Astrocyte of the cerebellum (primary cell): ENCODE measurements around the gene KLC4.

ENCODE experiments used
- DNase-seq: peaks from one replicate; pipeline ENCODE4 v3.0.0-alpha.2; 2011; ENCODE audit warnings: low read depth
- H3K4me3 ChIP-seq: 2 replicates; pipeline ENCODE4 v1.5.1; 2011; ENCODE audit warnings: mild to moderate bottlenecking, low read depth, low read length, moderate library complexity
- in situ Hi-C: cut with HindIII; loops from 2 replicates; pipeline ENCODE4 v1.10.0; 2017; ENCODE audit warnings: low sequenced_read_pairs
- TF ChIP-seq, protein P1 (sequence below): IDR thresholded peaks from 2 replicates; pipeline ENCODE4 v1.5.1; 2012; ENCODE audit warnings: low read length, low read depth, moderate library complexity, mild to moderate bottlenecking; ENCODE audit errors: missing control alignments

KLC4 gene

DNA sequence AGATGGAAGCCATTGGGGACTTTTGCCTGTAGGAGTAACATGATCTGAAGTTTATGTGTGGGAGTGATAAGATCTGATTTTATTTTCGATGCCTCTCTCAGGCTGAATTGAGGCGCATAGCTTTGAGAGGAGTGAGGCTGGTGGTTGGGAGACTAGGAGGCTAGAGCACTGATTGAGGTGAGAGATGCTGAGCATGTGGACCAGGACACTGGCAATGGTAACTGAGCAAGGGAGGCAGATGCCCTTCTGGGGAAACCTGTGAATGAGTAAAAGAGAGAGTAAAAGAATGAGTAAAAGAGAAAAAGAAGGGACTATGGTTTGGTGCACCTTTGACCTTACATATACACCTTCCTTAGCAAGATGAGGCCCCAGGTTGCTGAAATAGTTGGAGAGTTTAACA lies 35.0 kb upstream of the KLC4 start:
- no peak overlapping the region for H3K4me3 ChIP-seq
- TF ChIP-seq, protein P1, sequence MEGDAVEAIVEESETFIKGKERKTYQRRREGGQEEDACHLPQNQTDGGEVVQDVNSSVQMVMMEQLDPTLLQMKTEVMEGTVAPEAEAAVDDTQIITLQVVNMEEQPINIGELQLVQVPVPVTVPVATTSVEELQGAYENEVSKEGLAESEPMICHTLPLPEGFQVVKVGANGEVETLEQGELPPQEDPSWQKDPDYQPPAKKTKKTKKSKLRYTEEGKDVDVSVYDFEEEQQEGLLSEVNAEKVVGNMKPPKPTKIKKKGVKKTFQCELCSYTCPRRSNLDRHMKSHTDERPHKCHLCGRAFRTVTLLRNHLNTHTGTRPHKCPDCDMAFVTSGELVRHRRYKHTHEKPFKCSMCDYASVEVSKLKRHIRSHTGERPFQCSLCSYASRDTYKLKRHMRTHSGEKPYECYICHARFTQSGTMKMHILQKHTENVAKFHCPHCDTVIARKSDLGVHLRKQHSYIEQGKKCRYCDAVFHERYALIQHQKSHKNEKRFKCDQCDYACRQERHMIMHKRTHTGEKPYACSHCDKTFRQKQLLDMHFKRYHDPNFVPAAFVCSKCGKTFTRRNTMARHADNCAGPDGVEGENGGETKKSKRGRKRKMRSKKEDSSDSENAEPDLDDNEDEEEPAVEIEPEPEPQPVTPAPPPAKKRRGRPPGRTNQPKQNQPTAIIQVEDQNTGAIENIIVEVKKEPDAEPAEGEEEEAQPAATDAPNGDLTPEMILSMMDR: no peak
- DNase-seq: no peak
- in situ Hi-C loops: no loop called here

DNA sequence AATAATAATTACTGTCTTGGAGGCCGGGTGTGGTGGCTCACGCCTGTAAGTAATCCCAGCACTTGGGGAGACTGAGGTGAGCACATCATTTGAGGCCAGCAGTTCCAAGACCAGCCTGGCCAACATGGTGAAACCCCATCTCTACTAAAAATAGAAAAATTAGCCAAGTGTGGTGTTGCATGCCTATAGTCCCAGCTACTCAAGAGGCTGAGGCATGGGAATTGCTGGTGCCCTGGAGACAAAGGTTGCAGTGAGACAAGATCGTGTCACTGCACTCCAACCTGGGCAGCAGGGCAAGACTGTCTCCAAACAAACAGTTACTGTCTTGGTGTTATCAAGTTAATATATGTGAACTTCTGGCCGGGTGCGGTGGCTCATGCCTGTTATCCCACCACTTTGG lies 33.1 kb upstream of the KLC4 start:
- TF ChIP-seq, protein P1: no peak
- DNase-seq: no peak
- in situ Hi-C loops: no loop called here
- H3K4me3 ChIP-seq: no peak overlapping the region

DNA sequence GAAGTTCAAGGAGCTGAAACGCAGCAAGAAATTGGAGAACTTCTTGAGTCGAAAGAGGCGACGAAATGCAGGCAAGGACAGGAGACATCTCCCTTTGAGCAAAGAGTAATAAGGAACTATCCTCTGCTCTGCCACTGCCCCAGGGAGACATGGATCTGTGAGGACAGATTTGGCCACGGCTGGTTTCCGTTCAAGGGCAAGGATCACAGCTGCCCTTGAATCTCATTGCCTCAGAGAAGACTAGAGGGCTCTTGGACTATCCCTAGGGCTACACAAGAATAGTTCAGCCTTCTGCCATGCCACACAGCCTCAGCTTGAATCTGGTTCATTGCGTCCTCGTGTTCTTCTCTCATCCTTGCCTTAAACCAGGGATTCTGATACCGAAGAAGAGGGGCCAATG lies 30.3 kb upstream of the KLC4 start:
- no peak for DNase-seq
- TF ChIP-seq, protein P1: no peak
- in situ Hi-C loops: no loop called here
- H3K4me3 ChIP-seq: no peak overlapping the region

DNA sequence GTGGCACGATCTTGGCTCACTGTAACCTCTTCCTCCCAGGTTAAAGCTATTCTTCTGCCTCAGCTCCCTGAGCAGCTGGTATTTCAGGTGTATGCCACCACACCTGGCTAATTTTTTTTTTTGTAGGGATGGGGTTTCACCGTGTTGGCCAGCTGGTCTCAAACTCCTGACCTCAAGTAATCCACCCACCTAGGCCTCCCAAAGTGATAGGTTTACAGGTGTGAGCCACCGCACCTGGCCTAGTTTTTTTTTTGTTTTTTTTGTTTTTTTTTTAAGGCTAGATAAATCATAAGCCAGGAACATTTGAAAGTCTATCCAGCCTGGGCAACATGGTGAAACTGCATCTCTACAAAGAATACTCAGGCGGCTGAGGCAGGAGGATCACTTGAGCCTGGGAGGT lies 27.1 kb upstream of the KLC4 start:
- H3K4me3 ChIP-seq: no peak overlapping the region
- DNase-seq: no peak
- TF ChIP-seq, protein P1: no peak
- in situ Hi-C loops: loop anchor here (5.0 kb wide), 1 partner anchor 115 kb away; no protein-coding TSS in a partner anchor

DNA sequence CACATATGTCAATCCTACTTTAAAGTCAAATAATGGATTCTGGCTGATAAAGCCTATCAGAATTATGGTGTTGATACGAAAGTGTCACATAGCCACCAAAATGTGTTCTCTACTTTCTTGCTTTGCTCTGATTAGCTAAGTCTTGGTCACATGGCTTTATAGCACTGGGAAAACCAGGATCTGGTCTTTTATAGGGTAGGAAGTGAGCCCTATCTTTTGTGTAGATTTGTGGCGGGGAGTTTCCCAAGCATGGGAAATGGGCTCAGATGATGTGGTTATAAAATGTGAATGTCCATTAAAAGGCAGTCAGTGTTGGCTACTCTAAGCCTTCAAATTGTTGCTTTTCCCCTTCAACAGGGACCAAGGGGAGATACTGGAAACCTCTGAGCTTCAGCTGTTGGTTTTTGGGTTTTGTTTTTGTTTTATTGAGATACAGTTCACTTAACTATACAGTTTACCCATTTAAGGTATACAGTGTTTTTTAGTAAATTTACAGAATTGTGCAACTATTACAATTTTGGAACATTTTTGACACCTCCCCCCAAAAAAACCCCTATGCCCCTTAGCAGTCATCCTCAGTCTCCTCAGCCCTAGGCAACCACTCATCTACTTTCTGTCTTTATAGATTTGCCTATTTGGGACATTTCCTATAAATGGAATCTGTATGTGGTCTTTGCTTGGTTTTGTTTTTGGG lies 25.8 kb upstream of the KLC4 start:
- in situ Hi-C loops: loop anchor here (5.0 kb wide), 1 partner anchor 114 kb away; no protein-coding TSS in a partner anchor
- H3K4me3 ChIP-seq: no peak overlapping the region
- TF ChIP-seq, protein P1: no peak
- no peak for DNase-seq

DNA sequence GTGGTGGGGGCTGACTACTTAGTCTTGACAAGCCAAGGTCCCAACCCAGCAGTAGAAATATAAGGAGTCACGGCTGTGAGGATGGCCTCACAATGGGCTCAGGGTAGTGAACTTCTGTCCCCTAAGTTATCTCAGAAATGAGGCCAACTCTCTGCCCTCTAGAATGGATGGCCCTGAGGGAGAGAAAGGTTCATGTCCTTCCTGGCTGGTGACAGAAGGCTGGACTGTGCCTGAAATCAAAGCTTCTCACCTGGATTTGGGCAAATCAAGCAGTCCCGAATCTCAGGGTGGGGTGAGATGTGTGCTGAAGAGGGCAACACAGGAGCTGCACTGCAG lies 25.3 kb upstream of the KLC4 start:
- H3K4me3 ChIP-seq: no peak overlapping the region
- in situ Hi-C loops: loop anchor here (5.0 kb wide), 1 partner anchor 113 kb away; no protein-coding TSS in a partner anchor
- DNase-seq: no peak
- TF ChIP-seq, protein P1: no peak
